Body of pancreas (tissue), 4 donors: ENCODE measurements around the gene GNMT. TPM values are rescaled to one million over a fixed set of nuclear protein-coding genes. Genes with fewer than 3 reads are reported as not detected.
A peak's percentile ranks its signal among the peaks of the same experiment; 100 is the strongest.

Experiments
- ATAC-seq: fragments of 150-250 bp; one replicate; pipeline ENCODE4 v1.9.1; 2016
- DNase-seq, 4 donors: peaks; one replicate each; pipeline ENCODE4 v3.0.0-alpha.2; 2019
- H3K27ac ChIP-seq, 4 donors: fragments of 200-600 bp; sonication (generic); 1 replicate in 3 of 4; 2 replicates in 1 of 4; pipeline versions ENCODE4 v1.5.1 to v1.6.1; 2016 to 2019; ENCODE audit warnings: mild to moderate bottlenecking in 1 of 4, mixed read lengths in 1 of 4, moderate library complexity in 1 of 4
- H3K27me3 ChIP-seq, 2 donors: fragments of 200-600 bp; sonication (generic); one replicate each; pipeline ENCODE4 v1.6.0; 2016; ENCODE audit warnings: mild to moderate bottlenecking in 1 of 2
- H3K36me3 ChIP-seq, 2 donors: fragments of 200-600 bp; sonication (generic); replicated peaks in 1 of 2; 2 replicates each; pipeline ENCODE4 v1.5.1; 2016; ENCODE audit warnings: low read depth in 2 of 2; ENCODE audit not compliant: insufficient read depth in 1 of 2
- H3K4me1 ChIP-seq: fragments of 200-600 bp; sonication (generic); one replicate; pipeline ENCODE4 v1.6.0; 2016
- H3K4me3 ChIP-seq, 2 donors: fragments of 200-600 bp; sonication (generic); 1 replicate in 1 of 2; 2 replicates in 1 of 2; pipeline ENCODE4 v1.5.1; 2016 to 2019
- H3K9me3 ChIP-seq, 3 donors: fragments of 200-600 bp; sonication (generic); 1 replicate in 2 of 3; 2 replicates in 1 of 3; pipeline ENCODE4 v1.5.1; 2016
- CTCF ChIP-seq, 7 experiments: fragments of 450-650 bp in 4 of 7; fragments of 200-600 bp in 3 of 7; sonication (generic) in 3 of 7; IDR thresholded peaks; one replicate each; pipeline ENCODE4 v1.5.1; 2016 to 2019; ENCODE audit warnings: antibody characterized with exemption in 7 of 7
- POLR2A ChIP-seq, 3 donors: fragments of 450-650 bp; IDR thresholded peaks; one replicate each; pipeline ENCODE4 v1.6.1; 2016; ENCODE audit warnings: antibody characterized with exemption in 3 of 3, mild to moderate bottlenecking in 2 of 3
- WGBS, 2 donors: methylation state at CpG; one replicate each; pipeline ENCODE4 v1.1.5; 2017; 5-methylcytosine and 5-hydroxymethylcytosine counted together
- intact Hi-C: fragments of 100-400 bp; cut with DNase I; formaldehyde crosslinking; loops from one replicate; pipeline ENCODE4 v1.15.1; 2023
- total RNA-seq, 2 donors: library from RNA; depleted of rRNA; stranded (reverse); fragments of >200 nt; gene quantifications; one replicate each; pipeline ENCODE4 v1.1.0, GENCODE V29; 2016

Gene GNMT
- total RNA-seq = 100 to 1,000 TPM in 1 of 2 donors, 10 to 100 TPM in 1; 67.2 to 630 TPM

- WGBS, 2 donors = 1 to 5% methylated on average over 11 to 62 of the region's 62 CpGs
Observed at GRCh38 chr6:42960243-42961019, at the start of gene GNMT. Gene GNMT (plus strand): TSS chr6:42960754. CDS start chr6:42960768, 14 bp downstream.

GRCh38 chr6:42911171-42912021, 49.2 kb upstream of the GNMT start:
- ATAC-seq (peak; percentile 45), DNase-seq (peak in 1 of 4 donors; percentile 31)
- intact Hi-C loops = no loop called here
- Histone ChIP-seq H3K27ac (peak overlapping the region in 2 of 4 donors; percentile 23 to 38), H3K4me3 (no peak overlapping the region), H3K9me3 (no peaks in the 10 kb centered on the region), H3K4me1 (peaks cover 9% of the 10 kb centered on the region), H3K27me3 (no peaks in the 10 kb centered on the region), H3K36me3 (no peaks in the 10 kb centered on the region)
- TF ChIP-seq POLR2A (IDR thresholded peaks at IDR 0.05) (no peak), CTCF (IDR thresholded peaks at IDR 0.05) (no peak)
- 21 to 41% methylated on average over 31 to 49 of the region's 49 CpGs for WGBS, 2 donors

More at GRCh38 chr6:42960243-42961019, at the start of gene GNMT:
- peaks cover 9 to 12% of the 10 kb centered on the region in 2 donors for H3K36me3 ChIP-seq
- no peaks in the 10 kb centered on the region for H3K9me3 ChIP-seq
- intact Hi-C loops = no loop called here
- peak; percentile 86 for ATAC-seq
- TF ChIP-seq POLR2A (IDR thresholded peaks at IDR 0.05) (peak; percentile 99), CTCF (IDR thresholded peaks at IDR 0.05) (peak in 4 of 7 experiments; percentile 3 to 34 (median 29))
- H3K4me1 ChIP-seq = peaks cover 43% of the 10 kb centered on the region
- H3K27ac ChIP-seq = peak within 1 kb of the TSS; percentile 95 to 97 (median 97)
- H3K27me3 ChIP-seq = no peaks in the 10 kb centered on the region
- peak within 1 kb of the TSS; percentile 53 to 58 for H3K4me3 ChIP-seq
- peak; percentile 93 to 96 (median 94) for DNase-seq

GRCh38 chr6:42914546-42914945, 46.0 kb upstream of the GNMT start:
- no peak overlapping the region for H3K4me3 ChIP-seq
- TF ChIP-seq CTCF (IDR thresholded peaks at IDR 0.05) (no peak), POLR2A (IDR thresholded peaks at IDR 0.05) (no peak)
- DNase-seq = no peak
- intact Hi-C loops = no loop called here
- H3K4me1 ChIP-seq = peaks cover 9% of the 10 kb centered on the region
- no peak overlapping the region for H3K27ac ChIP-seq
- no peaks in the 10 kb centered on the region for H3K36me3 ChIP-seq
- H3K9me3 ChIP-seq = no peaks in the 10 kb centered on the region
- no peaks in the 10 kb centered on the region for H3K27me3 ChIP-seq
- WGBS, 2 donors = 81 to 83% methylated on average over 4 of the region's 4 CpGs
- no peak for ATAC-seq

GRCh38 chr6:42915732-42916131, 44.8 kb upstream of the GNMT start, which contains the start of gene PTCRA:
Gene PTCRA (plus strand): TSS chr6:42916053. CDS start chr6:42916070, 17 bp downstream.
- Histone ChIP-seq H3K36me3 (no peaks in the 10 kb centered on the region), H3K4me1 (peaks cover 9% of the 10 kb centered on the region), H3K27ac (no peak within 1 kb of the TSS), H3K9me3 (no peaks in the 10 kb centered on the region), H3K27me3 (no peaks in the 10 kb centered on the region), H3K4me3 (no peak within 1 kb of the TSS)
- DNase-seq (no peak), ATAC-seq (no peak)
- WGBS, 2 donors = 76 to 87% methylated on average over 7 to 9 of the region's 10 CpGs
- intact Hi-C loops = no loop called here
- TF ChIP-seq CTCF (IDR thresholded peaks at IDR 0.05) = no peak
- TF ChIP-seq POLR2A (IDR thresholded peaks at IDR 0.05) = no peak
